Measurements from ENCODE around the gene HNRNPUL1.
"Not testable (repeated sequence)": the region's sequence is repeated elsewhere in the genome, so short reads cannot be mapped to it uniquely, and the experiment has no call there.

HNRNPUL1 gene

GRCh38 chr19:41278478-41278877 is 14.3 kb downstream of the HNRNPUL1 start:
- DNase-seq, result no peak

- DNase-seq, result no peak
These were observed 24.7 kb downstream of the HNRNPUL1 start for GRCh38 chr19:41288673-41289530.

DNA sequence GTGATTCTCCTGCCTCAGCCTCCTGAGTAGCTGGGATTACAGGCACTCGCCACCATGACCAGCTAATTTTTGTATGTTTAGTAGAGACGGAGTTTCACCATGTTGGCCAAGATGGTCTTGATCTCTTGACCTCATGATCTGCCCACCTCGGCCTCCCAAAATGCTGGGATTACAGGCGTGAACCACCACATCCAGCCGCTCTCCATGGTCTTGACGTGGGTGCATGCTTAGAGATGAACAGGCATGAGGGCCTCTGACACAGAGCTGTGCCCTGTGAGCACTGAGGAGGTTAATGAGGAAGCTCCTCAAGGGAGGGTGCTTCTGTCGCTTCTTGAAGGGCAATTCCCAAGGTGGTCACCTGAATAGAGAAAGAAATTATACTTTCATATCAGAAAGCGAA is 25.6 kb downstream of the HNRNPUL1 start:
- not testable (repeated sequence) for DNase-seq

DNA sequence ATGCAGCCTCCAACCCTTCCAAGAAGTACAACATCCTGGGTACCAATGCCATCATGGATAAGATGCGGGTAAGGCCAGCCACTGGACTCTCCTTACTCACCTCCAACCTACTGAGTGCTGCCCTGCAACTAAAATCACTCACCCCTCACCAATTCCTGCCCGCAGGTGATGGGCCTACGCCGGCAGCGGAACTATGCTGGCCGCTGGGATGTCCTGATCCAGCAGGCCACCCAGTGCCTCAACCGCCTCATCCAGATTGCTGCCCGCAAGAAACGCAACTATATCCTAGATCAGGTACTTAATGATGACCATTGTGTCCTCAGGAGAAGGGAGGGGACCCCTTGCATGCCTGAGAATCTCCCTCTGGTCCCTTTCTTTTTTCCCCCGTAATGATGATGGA is 30.2 kb downstream of the HNRNPUL1 start:
- DNase-seq, result no peak

GRCh38 chr19:41295499-41295898 is 31.3 kb downstream of the HNRNPUL1 start:
- DNase-seq, result no peak

- no peak for DNase-seq
These were observed 32.3 kb downstream of the HNRNPUL1 start for GRCh38 chr19:41296433-41296871.

- no peak for DNase-seq
These were observed 33.6 kb downstream of the HNRNPUL1 start for GRCh38 chr19:41297628-41298347.

- no peak for DNase-seq
These were observed 34.3 kb downstream of the HNRNPUL1 start for GRCh38 chr19:41298348-41298964.

DNA sequence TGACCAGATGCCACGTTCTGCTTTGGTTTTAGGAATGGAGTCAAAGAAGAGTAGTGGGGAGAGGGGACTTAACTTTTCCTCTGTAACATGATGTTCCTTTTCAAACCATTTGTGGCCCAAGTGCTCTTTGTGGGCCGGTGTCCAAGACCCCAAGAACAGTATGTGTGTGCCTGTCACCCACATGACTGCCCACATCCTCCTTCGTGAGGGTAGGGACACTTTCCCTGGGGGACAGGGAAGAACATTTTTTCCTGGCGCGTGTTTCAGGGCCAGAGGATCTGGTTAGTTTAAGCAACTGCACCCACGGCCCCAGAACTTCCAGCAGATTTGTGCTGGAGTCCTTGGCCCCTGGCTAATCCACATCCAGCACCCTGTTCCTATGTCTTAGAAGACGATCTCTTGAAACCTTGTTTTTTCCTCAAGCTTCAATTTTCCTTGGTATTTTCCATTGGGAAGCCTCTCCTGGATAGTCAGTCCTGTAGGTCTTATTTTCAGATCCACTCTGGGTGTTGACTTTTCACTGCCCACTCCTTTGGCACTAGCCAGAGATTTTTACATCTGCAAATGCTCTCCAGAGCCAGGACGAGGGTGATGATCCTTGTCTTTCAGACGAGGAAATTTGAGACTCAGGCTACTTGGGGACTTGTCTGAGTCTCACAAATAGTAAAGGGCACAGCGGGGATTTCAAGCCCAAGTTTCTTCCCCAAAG is 35.0 kb downstream of the HNRNPUL1 start:
- DNase-seq, result no peak

- DNase-seq, result no peak
These were observed 35.5 kb downstream of the HNRNPUL1 start for GRCh38 chr19:41299755-41300089.

GRCh38 chr19:41300555-41300954 is 36.4 kb downstream of the HNRNPUL1 start:
- no peak for DNase-seq

DNA sequence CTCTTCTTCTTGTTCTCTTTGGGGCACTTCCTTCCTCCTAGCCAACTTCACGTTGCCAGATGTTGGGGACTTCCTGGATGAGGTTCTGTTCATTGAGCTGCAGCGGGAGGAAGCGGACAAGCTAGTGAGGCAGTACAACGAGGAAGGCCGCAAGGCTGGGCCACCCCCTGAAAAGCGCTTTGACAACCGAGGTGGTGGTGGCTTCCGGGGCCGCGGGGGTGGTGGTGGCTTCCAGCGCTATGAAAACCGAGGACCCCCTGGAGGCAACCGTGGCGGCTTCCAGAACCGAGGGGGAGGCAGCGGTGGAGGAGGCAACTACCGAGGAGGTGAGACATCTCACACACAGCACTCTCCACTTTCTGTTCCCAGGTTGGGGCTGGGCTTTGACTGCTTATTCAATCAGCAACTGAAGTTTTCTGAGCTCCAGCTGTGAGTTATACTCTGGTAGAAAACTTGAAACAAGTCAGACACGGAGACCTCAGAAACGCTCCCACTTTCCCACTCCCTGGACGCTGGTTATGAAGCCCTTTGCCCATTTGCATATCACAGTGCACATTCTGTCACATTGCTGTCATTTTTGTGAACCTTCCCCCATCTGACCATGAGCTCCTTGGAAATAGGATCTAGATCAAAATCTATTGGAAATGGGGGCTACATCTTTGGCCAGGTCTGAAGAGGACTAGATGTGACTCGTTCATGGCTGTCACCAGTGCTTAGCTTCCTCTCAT is 38.6 kb downstream of the HNRNPUL1 start:
- DNase-seq, result peak; percentile 83 to 87

GRCh38 chr19:41303954-41304353 is 39.8 kb downstream of the HNRNPUL1 start:
- DNase-seq, result no peak

- no peak for DNase-seq
These were observed 40.7 kb downstream of the HNRNPUL1 start for GRCh38 chr19:41304706-41305483.

DNA sequence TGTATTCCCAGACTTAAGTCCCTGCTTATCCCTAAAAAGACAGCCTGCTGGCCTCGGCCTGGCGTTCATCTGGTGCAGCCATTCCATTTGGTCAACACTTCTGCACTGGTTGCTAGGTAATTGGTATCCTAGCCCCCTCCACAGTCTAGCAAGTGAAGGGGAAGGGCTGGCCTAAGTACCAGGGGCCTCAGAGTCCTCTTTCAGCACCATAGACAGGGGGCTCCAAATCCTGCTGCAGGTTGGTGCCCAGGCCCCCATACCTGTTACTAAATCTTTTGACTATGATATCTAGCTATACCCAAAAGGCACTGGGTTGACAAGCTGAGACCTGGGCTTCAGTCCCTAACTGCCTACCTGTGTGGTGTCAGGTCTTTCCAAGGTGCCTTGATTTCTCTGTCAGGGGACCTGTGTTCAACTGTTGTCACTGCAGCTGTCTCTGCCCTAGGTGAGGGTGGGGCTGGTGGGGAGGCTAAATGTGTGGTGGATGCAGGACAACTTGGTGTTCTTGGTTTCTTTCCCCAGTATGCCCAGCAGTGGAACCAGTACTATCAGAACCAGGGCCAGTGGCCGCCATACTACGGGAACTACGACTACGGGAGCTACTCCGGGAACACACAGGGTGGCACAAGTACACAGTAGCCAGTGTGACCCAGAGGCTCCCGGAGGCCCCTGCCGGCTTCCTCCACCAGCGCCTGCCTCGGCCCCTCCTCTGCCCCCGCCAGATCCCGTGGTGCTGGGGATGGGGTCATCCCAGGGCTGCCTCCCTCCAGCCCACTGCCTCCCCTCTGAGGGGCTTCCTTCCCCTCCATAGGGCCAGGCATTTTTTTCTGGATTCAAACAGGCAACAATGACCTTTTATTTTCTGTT is 42.0 kb downstream of the HNRNPUL1 start:
- no peak for DNase-seq

DNA sequence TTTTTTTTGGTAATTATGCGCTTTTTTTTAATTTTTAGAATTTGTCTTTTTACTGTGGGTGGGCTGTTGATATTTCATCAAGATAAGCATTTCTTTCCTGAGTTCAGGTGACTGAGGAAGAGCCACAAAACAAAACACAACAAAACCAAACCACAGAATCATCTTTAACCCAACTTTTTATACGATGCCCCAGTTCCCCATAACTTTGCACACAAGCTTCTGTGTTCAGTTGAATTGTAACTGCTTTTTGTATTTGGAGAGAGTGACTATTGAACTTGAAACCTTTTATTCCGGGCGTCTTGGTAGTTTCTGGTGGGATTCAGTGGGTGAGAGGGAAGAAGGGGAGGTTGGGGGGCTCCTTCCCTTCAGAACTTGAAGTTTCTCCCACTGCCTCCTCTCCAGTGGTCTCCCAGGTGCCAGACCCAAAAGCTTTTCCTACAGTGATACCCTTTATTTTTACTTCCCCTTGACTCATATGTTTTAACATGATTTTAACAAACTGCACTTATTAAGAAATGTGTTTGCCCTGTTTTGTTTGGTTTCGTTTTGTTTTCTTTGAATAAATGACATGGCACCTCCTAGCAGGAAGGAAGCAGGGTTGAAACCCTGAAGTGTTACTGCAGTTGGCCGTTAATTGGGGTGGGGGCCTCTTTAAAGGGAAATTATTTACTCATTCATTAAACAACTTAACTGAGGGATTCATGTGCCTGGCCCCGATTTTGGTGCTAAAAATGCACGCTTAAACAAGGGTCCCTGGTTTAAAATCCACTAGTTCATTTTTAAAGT is 43.1 kb downstream of the HNRNPUL1 start:
- no peak for DNase-seq

DNA sequence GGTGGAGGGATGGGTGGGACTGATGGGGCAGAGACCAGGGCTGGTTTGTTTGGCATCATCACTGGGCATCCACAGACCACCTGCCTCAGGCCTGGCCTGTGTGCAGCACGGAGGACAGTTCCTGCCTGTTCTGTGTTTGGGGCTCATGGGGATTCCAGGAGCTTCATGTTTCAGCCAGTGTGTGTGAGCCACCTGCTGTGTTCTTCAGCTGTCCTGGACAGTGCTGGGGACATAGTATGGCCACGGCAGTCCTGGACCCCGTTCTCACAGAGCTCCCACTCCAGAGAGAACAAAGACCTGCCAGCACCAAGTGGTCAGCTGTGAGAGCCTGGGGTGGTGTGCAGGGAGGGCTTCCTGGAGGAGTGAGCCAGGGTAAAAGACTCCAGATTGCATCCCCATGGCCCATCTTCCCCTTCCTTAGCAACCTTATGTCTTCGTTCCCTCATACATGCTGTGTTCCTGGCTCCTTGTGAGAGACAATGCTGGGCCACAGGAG is 43.8 kb downstream of the HNRNPUL1 start:
- no peak for DNase-seq

DNA sequence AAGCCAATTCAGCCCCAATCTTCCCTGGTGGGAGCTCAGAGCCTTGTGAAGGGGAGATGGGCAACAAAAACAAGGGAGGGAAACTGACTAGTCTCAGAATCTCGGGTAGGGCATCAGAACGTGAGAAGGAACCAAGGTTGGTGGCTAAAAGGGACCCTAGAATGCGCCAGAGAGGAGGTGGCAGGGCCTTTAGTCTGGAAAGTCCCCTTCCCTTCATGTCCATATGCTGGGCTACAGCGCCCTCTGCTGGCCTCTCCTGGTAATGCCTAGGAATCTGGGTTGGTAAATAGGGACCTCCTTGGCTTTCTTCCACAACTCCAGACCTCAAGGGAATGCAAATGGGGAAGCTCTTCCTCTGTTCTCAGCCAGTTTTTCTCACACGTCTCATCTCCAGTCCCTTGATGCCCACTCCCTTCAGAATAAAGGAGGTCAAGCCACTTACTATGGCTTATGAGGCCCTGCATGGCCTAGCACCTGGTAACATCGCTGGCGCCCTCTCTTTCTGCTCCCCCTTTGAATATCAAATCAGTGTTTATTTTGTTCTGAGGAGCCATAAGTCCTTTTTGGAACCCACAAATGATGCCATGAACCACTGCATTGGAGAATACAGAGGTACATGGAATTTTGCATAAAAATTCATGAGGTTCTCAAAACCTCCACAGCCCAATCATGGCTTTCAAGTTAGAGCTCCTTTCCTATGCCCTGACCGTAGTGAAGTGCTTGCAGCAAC is 44.4 kb downstream of the HNRNPUL1 start:
- peak; percentile 97 to 99 for DNase-seq
